CMK (cell line): ENCODE results near the gene MYH13.
A peak's percentile ranks its signal among the peaks of the same experiment; 100 is the strongest.

Experiments used
- DNase-seq: peaks from one replicate; pipeline ENCODE4 v3.0.0-alpha.2; 2010; ENCODE audit warnings: low read depth

MYH13 gene

GRCh38 chr17:10372906-10373305, at the start of gene MYH13:
Gene MYH13, minus strand, starts transcription at chr17:10373006. Its CDS starts 8,476 bp downstream, at chr17:10364530.
- DNase-seq, result no peak

- no peak for DNase-seq
These were observed 49.2 kb upstream of the MYH13 start, which contains the start of gene MYH8 for GRCh38 chr17:10421900-10422542. Gene MYH8, minus strand, starts transcription at chr17:10421950. Its CDS starts 1,723 bp downstream, at chr17:10420227.

GRCh38 chr17:10421211-10421610, 48.4 kb upstream of the MYH13 start:
- no peak for DNase-seq

- DNase-seq, result no peak
These were observed 48.0 kb upstream of the MYH13 start for GRCh38 chr17:10420811-10421210.

- DNase-seq, result no peak
These were observed 44.6 kb upstream of the MYH13 start for GRCh38 chr17:10417431-10417830.

- no peak for DNase-seq
These were observed 42.4 kb upstream of the MYH13 start for GRCh38 chr17:10415161-10415560.

GRCh38 chr17:10403589-10403988, 30.8 kb upstream of the MYH13 start:
- no peak for DNase-seq

- DNase-seq, result no peak
These were observed 25.5 kb upstream of the MYH13 start for GRCh38 chr17:10398352-10398751.

- DNase-seq, result no peak
These were observed 23.8 kb upstream of the MYH13 start for GRCh38 chr17:10396524-10397163.

GRCh38 chr17:10394201-10394887, 21.5 kb upstream of the MYH13 start:
- DNase-seq, result no peak

- no peak for DNase-seq
These were observed 20.1 kb upstream of the MYH13 start for GRCh38 chr17:10392880-10393279.

- no peak for DNase-seq
These were observed 13.1 kb upstream of the MYH13 start for GRCh38 chr17:10385871-10386270.

GRCh38 chr17:10384175-10384574, 11.4 kb upstream of the MYH13 start:
- DNase-seq, result no peak

- no peak for DNase-seq
These were observed 8.0 kb upstream of the MYH13 start for GRCh38 chr17:10380631-10381408.

- no peak for DNase-seq
These were observed 2.7 kb downstream of the MYH13 start for GRCh38 chr17:10370016-10370608.

GRCh38 chr17:10369239-10369638, 3.6 kb downstream of the MYH13 start:
- DNase-seq, result no peak

- no peak for DNase-seq
These were observed 4.2 kb downstream of the MYH13 start for GRCh38 chr17:10368561-10368960.

GRCh38 chr17:10360578-10360977, 12.2 kb downstream of the MYH13 start:
- DNase-seq, result no peak

- peak; percentile 4 for DNase-seq
These were observed 15.0 kb downstream of the MYH13 start for GRCh38 chr17:10357768-10358167.

GRCh38 chr17:10354651-10355050, 18.2 kb downstream of the MYH13 start:
- DNase-seq, result no peak

- no peak for DNase-seq
These were observed 19.9 kb downstream of the MYH13 start for GRCh38 chr17:10352893-10353292.

GRCh38 chr17:10349403-10349802, 23.4 kb downstream of the MYH13 start:
- DNase-seq, result no peak
